Measurements from ENCODE around the gene MGLL. TPM values are rescaled to one million over a fixed set of nuclear protein-coding genes. Genes with fewer than 3 reads are reported as not detected.

MGLL gene
- total RNA-seq, 1 donor from 2014 or later, result 11.3 TPM

DNA sequence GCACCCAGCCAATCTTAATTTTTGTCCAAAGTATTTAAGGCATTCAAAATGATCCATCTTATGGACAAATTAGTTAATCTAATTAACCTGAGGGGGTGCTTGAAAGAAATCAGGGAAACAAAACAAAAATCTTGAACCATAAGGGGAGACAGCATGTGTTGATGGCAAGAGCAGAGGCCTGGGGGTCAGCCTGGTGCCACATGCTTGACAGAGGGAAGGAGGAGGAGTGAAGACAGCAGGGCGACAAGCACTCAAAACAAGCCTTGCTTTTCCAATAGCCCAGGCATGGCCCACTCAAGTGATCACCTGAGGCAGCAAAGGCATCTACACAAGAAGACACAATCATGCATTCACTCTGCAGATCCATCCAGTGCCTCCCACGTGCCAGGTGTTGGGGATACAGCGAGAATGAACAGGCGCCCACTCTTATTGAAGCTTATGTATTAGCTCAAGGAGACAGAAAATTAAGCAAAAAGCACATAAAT is 25.0 kb upstream of the MGLL start:
- H3K27ac Mint-ChIP-seq (ENCODE audit: unreplicated experiment), result no peak overlapping the region
- TF ChIP-seq, protein P1, sequence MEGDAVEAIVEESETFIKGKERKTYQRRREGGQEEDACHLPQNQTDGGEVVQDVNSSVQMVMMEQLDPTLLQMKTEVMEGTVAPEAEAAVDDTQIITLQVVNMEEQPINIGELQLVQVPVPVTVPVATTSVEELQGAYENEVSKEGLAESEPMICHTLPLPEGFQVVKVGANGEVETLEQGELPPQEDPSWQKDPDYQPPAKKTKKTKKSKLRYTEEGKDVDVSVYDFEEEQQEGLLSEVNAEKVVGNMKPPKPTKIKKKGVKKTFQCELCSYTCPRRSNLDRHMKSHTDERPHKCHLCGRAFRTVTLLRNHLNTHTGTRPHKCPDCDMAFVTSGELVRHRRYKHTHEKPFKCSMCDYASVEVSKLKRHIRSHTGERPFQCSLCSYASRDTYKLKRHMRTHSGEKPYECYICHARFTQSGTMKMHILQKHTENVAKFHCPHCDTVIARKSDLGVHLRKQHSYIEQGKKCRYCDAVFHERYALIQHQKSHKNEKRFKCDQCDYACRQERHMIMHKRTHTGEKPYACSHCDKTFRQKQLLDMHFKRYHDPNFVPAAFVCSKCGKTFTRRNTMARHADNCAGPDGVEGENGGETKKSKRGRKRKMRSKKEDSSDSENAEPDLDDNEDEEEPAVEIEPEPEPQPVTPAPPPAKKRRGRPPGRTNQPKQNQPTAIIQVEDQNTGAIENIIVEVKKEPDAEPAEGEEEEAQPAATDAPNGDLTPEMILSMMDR (conservative IDR thresholded peaks at IDR 0.05), result no peak
- H3K4me1 Mint-ChIP-seq, result peaks cover 27% of the 10 kb centered on the region
- no peak for DNase-seq (ENCODE audit: low read depth, low spot score)
- no peak overlapping the region for H3K4me3 Mint-ChIP-seq
- no peaks in the 10 kb centered on the region for H3K36me3 Mint-ChIP-seq (ENCODE audit: low read depth)
- no peaks in the 10 kb centered on the region for H3K27me3 Mint-ChIP-seq (ENCODE audit: low read depth)
- no peaks in the 10 kb centered on the region for H3K9me3 Mint-ChIP-seq

DNA sequence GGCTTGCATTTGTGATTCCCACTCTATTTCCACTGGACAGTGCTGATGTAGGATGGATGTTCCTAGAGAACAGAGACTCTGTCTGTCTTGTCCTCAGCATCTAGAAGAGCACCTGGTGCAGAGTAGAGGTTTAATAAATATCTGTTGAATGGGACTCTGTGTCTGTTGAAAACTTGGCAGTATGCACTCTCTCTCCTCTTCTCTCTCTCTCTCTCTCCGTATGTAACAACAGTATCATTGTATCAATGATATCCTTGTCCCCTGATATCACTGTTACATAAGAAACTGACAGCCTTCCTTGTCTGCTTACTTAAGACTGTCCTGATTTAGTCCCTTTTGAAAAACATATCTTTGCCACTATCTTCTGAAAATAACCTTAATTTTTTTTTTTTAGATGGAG is 24.3 kb upstream of the MGLL start:
- no peak overlapping the region for H3K27ac Mint-ChIP-seq (ENCODE audit: unreplicated experiment)
- no peaks in the 10 kb centered on the region for H3K36me3 Mint-ChIP-seq (ENCODE audit: low read depth)

DNA sequence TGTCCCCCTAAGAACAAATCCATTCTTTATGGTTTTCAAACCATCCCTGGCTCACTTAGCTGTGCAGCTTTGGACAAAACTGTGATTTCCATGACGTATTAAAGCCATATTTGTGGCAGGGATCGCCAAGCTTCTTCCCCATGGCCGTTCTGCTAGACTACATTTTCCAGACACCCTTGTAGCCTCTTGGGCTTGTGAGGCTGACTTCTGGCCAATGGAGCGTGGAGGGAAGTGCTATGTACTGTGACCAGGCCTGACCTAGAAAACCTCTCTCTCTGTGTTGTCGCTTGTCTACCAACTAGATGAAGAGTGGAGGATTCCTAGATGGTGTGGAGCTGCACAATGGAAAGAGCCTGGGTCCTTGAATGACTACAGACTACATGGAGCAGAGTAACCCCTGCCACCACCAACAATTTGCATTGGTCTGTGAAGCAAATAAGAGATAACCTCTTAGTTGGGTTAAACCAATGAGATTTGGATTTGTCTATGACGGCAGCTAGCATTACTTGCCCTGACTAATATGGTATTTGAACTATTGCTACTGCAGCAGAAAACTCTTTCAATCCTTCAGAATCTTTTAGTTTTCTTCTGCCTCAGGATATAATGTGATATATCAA is 22.1 kb upstream of the MGLL start:
- H3K9me3 Mint-ChIP-seq, result no peaks in the 10 kb centered on the region
- H3K27ac Mint-ChIP-seq (ENCODE audit: unreplicated experiment), result no peak overlapping the region
- TF ChIP-seq, protein P1 (conservative IDR thresholded peaks at IDR 0.05), result no peak
- H3K4me3 Mint-ChIP-seq, result no peak overlapping the region
- H3K27me3 Mint-ChIP-seq (ENCODE audit: low read depth), result peaks cover 2% of the 10 kb centered on the region
- no peaks in the 10 kb centered on the region for H3K36me3 Mint-ChIP-seq (ENCODE audit: low read depth)
- H3K4me1 Mint-ChIP-seq, result peaks cover 25% of the 10 kb centered on the region
- no peak for DNase-seq (ENCODE audit: low read depth, low spot score)

More for the DNA sequence above, 24.3 kb upstream of the MGLL start:
- Mint-ChIP-seq H3K9me3 (no peaks in the 10 kb centered on the region), H3K4me3 (no peak overlapping the region), H3K27me3 (ENCODE audit: low read depth) (no peaks in the 10 kb centered on the region), H3K4me1 (peaks cover 27% of the 10 kb centered on the region)
- TF ChIP-seq, protein P1 (conservative IDR thresholded peaks at IDR 0.05), result no peak
- no peak for DNase-seq (ENCODE audit: low read depth, low spot score)

DNA sequence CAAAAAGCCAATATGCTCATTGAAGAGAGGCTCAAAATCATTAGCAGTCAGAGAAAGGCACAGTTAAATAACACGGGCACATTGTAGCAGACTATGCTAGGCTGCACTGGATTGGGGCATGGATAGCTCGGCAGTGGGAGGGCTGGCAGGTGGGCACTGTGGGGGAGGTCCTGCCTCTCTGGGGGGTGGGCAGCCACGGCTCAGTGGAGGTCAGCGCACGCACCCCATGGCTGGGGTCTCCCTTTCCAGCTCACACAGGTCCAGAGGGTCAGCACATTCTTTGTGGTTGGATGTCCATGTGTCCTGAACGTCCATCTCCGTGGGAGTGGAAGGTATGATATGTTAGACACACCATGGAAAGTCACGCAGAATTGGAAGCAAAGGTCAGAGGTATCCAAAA is 18.4 kb upstream of the MGLL start:
- no peak overlapping the region for H3K27ac Mint-ChIP-seq (ENCODE audit: unreplicated experiment)
- TF ChIP-seq, protein P1 (conservative IDR thresholded peaks at IDR 0.05), result no peak
- H3K9me3 Mint-ChIP-seq, result no peaks in the 10 kb centered on the region
- H3K36me3 Mint-ChIP-seq (ENCODE audit: low read depth), result no peaks in the 10 kb centered on the region
- H3K4me1 Mint-ChIP-seq, result peaks cover 9% of the 10 kb centered on the region
- DNase-seq (ENCODE audit: low read depth, low spot score), result no peak
- no peak overlapping the region for H3K4me3 Mint-ChIP-seq
- peaks cover 2% of the 10 kb centered on the region for H3K27me3 Mint-ChIP-seq (ENCODE audit: low read depth)

DNA sequence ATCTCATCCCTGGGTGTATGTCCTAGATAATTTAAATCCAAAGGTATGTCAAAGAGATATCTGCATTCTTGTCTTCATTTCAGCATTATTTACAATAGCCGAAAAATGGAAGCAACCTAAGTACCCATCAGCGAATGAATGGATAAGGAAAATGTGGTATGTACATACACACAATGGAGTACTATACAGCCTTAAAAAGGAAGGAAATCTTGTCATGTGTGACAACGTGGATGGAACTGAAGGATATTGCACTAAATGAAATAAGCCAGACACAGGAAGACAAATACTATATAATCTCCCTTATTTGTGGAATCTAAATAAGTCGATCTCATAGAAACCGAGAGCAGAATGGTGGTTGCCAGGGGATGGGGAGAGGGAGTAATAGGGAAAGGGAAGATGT is 16.8 kb upstream of the MGLL start:
- Mint-ChIP-seq H3K27me3 (ENCODE audit: low read depth) (peaks cover 2% of the 10 kb centered on the region), H3K9me3 (no peaks in the 10 kb centered on the region), H3K4me1 (peaks cover 9% of the 10 kb centered on the region), H3K4me3 (no peak overlapping the region), H3K27ac (ENCODE audit: unreplicated experiment) (no peak overlapping the region), H3K36me3 (ENCODE audit: low read depth) (no peaks in the 10 kb centered on the region)
- TF ChIP-seq, protein P1 (conservative IDR thresholded peaks at IDR 0.05), result no peak
- DNase-seq (ENCODE audit: low read depth, low spot score), result no peak
